Nephron (organoid): ENCODE data around the gene PDIA3.
"Not testable (repeated sequence)": the region's sequence is repeated elsewhere in the genome, so short reads cannot be mapped to it uniquely, and the experiment has no call there.

ENCODE experiments used
- H3K27ac Mint-ChIP-seq, 3 experiments: 2 replicates each; pipeline ENCODE4 v1.8.0; 2020; ENCODE audit warnings: mixed read lengths in 3 of 3, mild to moderate bottlenecking in 2 of 3, moderate library complexity in 1 of 3
- H3K27me3 Mint-ChIP-seq: 2 replicates; pipeline ENCODE4 v1.8.0; 2021; ENCODE audit warnings: low read depth, mild to moderate bottlenecking, moderate library complexity, mixed read lengths
- H3K36me3 Mint-ChIP-seq: 2 replicates; pipeline ENCODE4 v1.8.0; 2020; ENCODE audit warnings: low read depth, mixed read lengths
- H3K4me1 Mint-ChIP-seq: 2 replicates; pipeline ENCODE4 v1.8.0; 2020; ENCODE audit warnings: mixed read lengths
- H3K4me3 Mint-ChIP-seq, 3 experiments: 2 replicates each; pipeline ENCODE4 v1.8.0; 2020; ENCODE audit warnings: mild to moderate bottlenecking in 3 of 3, mixed read lengths in 3 of 3, moderate library complexity in 2 of 3
- H3K9me3 Mint-ChIP-seq: 2 replicates; pipeline ENCODE4 v1.8.0; 2020; ENCODE audit warnings: mixed read lengths
- CTCF ChIP-seq, 3 experiments: fragments of 200-600 bp; sonication (generic); IDR thresholded peaks; one replicate each; pipeline ENCODE4 v1.5.0; 2021; ENCODE audit warnings: antibody characterized with exemption in 3 of 3; ENCODE audit not compliant: unreplicated experiment in 3 of 3

The PDIA3 gene

GRCh38 chr15:43800286-43801141 is 54.3 kb downstream of the PDIA3 start, which contains the start of gene HYPK:
TSS of gene HYPK (plus strand) at chr15:43800599. CDS start at chr15:43800623, 24 bp downstream.
- H3K27ac Mint-ChIP-seq, result peak within 1 kb of the TSS; percentile 96 to 98 (median 97)
- peak within 1 kb of the TSS; percentile 99 to 100 (median 99) for H3K4me3 Mint-ChIP-seq
- H3K36me3 Mint-ChIP-seq, result peaks cover 64% of the 10 kb centered on the region
- peaks cover 43% of the 10 kb centered on the region for H3K4me1 Mint-ChIP-seq
- no peak for TF ChIP-seq CTCF (IDR thresholded peaks at IDR 0.05; ENCODE audit: unreplicated experiment in 3 of 3)
- no peaks in the 10 kb centered on the region for H3K9me3 Mint-ChIP-seq
- no peaks in the 10 kb centered on the region for H3K27me3 Mint-ChIP-seq

- H3K27ac Mint-ChIP-seq, H3K4me3 Mint-ChIP-seq, H3K9me3 Mint-ChIP-seq, H3K27me3 Mint-ChIP-seq: not testable (repeated sequence)
- peaks cover 28% of the 10 kb centered on the region for H3K4me1 Mint-ChIP-seq
- H3K36me3 Mint-ChIP-seq, result peaks cover 68% of the 10 kb centered on the region
These were observed 56.4 kb downstream of the PDIA3 start for GRCh38 chr15:43802676-43803075.

- no peak for TF ChIP-seq CTCF (IDR thresholded peaks at IDR 0.05; ENCODE audit: unreplicated experiment in 3 of 3)
- Mint-ChIP-seq H3K4me3 (no peak overlapping the region), H3K27me3 (no peaks in the 10 kb centered on the region), H3K9me3 (no peaks in the 10 kb centered on the region), H3K4me1 (no peaks in the 10 kb centered on the region), H3K27ac (no peak overlapping the region), H3K36me3 (peaks cover 69% of the 10 kb centered on the region)
These were observed 62.3 kb downstream of the PDIA3 start for GRCh38 chr15:43808435-43808950.

GRCh38 chr15:43808960-43809678 is 62.9 kb downstream of the PDIA3 start:
- peaks cover 74% of the 10 kb centered on the region for H3K36me3 Mint-ChIP-seq
- no peaks in the 10 kb centered on the region for H3K27me3 Mint-ChIP-seq
- H3K27ac Mint-ChIP-seq, result no peak overlapping the region
- H3K4me1 Mint-ChIP-seq, result no peaks in the 10 kb centered on the region
- H3K9me3 Mint-ChIP-seq, result no peaks in the 10 kb centered on the region
- no peak overlapping the region for H3K4me3 Mint-ChIP-seq
- no peak for TF ChIP-seq CTCF (IDR thresholded peaks at IDR 0.05; ENCODE audit: unreplicated experiment in 3 of 3)

GRCh38 chr15:43815064-43815463 is 68.8 kb downstream of the PDIA3 start:
- not testable (repeated sequence) for H3K27ac Mint-ChIP-seq, H3K27me3 Mint-ChIP-seq, H3K4me3 Mint-ChIP-seq, H3K4me1 Mint-ChIP-seq, H3K9me3 Mint-ChIP-seq
- peaks cover 53% of the 10 kb centered on the region for H3K36me3 Mint-ChIP-seq

GRCh38 chr15:43821505-43821904 is 75.3 kb downstream of the PDIA3 start:
- Mint-ChIP-seq H3K9me3 (peaks cover 3% of the 10 kb centered on the region), H3K4me3 (peak overlapping the region; percentile 52 to 77 (median 76)), H3K36me3 (peaks cover 25% of the 10 kb centered on the region), H3K4me1 (peaks cover 15% of the 10 kb centered on the region), H3K27ac (peak overlapping the region in 1 of 3 experiments; percentile 0), H3K27me3 (no peaks in the 10 kb centered on the region)
- TF ChIP-seq CTCF (IDR thresholded peaks at IDR 0.05; ENCODE audit: unreplicated experiment in 3 of 3), result no peak
